Choroid plexus epithelial cell (primary cell): Measurements from ENCODE around the gene RASAL1.

Source experiments
- DNase-seq: peaks from one replicate; pipeline ENCODE4 v3.0.0-alpha.2; 2010; ENCODE audit warnings: low read depth
- H3K4me3 ChIP-seq: 2 replicates; pipeline ENCODE4 v1.5.1; 2011; ENCODE audit warnings: low read depth, mild to moderate bottlenecking, control low read depth, low read length, moderate library complexity
- TF ChIP-seq, protein P1 (sequence below): conservative IDR thresholded peaks from 2 replicates; pipeline ENCODE4 v1.5.1; 2011; ENCODE audit warnings: low read depth, mild to moderate bottlenecking, control low read depth, inconsistent platforms, low read length, moderate library complexity

Gene RASAL1

DNA sequence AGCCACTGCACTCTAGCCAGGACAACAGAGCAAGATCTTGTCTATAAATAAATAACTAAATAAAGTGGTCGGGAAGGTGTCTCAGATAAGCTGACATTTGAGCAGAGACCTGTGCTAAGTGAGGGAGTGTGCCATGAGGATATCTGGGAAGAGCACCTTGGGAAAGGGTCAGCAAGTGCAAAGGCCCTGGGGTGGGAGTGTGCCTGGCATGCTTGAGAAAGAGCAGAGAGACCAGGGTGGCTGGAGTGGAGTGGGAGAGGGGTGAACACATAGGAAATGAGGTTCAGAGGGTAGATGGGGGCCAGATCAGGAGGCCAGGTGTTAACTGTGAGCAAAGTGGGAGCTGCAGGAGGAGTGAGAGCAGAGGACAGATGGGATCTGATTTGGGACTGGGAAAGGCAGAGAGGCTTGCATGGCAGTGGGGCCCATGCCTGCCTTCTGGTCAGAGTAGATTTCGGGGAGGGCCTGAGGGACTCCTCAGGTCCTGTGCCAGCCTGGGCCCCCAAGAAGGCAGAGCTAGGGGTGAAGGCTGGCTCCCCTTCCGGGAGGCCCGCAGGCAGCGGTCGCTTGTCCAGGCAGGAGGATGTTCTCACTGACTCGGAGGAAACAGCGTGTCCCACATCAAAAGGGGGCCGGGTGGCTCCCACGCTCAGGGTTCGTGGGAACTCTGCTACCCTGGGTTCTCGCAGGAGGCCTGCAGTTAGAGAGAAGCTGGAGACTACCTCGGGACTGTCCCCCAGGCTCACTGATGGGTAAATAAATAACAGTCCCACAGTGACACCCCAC, 46.4 kb downstream of the RASAL1 start:
- no peak overlapping the region for H3K4me3 ChIP-seq

GRCh38 chr12:113088037-113088436, 47.5 kb downstream of the RASAL1 start:
- no peak for DNase-seq
- no peak overlapping the region for H3K4me3 ChIP-seq
- TF ChIP-seq, protein P1, sequence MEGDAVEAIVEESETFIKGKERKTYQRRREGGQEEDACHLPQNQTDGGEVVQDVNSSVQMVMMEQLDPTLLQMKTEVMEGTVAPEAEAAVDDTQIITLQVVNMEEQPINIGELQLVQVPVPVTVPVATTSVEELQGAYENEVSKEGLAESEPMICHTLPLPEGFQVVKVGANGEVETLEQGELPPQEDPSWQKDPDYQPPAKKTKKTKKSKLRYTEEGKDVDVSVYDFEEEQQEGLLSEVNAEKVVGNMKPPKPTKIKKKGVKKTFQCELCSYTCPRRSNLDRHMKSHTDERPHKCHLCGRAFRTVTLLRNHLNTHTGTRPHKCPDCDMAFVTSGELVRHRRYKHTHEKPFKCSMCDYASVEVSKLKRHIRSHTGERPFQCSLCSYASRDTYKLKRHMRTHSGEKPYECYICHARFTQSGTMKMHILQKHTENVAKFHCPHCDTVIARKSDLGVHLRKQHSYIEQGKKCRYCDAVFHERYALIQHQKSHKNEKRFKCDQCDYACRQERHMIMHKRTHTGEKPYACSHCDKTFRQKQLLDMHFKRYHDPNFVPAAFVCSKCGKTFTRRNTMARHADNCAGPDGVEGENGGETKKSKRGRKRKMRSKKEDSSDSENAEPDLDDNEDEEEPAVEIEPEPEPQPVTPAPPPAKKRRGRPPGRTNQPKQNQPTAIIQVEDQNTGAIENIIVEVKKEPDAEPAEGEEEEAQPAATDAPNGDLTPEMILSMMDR = no peak

More for the DNA sequence above, 46.4 kb downstream of the RASAL1 start:
- DNase-seq = no peak
- TF ChIP-seq, protein P1 = no peak

- H3K4me3 ChIP-seq = no peak overlapping the region
- TF ChIP-seq, protein P1 = no peak
- no peak for DNase-seq
Observed at GRCh38 chr12:113087193-113087592, 48.4 kb downstream of the RASAL1 start.

DNA sequence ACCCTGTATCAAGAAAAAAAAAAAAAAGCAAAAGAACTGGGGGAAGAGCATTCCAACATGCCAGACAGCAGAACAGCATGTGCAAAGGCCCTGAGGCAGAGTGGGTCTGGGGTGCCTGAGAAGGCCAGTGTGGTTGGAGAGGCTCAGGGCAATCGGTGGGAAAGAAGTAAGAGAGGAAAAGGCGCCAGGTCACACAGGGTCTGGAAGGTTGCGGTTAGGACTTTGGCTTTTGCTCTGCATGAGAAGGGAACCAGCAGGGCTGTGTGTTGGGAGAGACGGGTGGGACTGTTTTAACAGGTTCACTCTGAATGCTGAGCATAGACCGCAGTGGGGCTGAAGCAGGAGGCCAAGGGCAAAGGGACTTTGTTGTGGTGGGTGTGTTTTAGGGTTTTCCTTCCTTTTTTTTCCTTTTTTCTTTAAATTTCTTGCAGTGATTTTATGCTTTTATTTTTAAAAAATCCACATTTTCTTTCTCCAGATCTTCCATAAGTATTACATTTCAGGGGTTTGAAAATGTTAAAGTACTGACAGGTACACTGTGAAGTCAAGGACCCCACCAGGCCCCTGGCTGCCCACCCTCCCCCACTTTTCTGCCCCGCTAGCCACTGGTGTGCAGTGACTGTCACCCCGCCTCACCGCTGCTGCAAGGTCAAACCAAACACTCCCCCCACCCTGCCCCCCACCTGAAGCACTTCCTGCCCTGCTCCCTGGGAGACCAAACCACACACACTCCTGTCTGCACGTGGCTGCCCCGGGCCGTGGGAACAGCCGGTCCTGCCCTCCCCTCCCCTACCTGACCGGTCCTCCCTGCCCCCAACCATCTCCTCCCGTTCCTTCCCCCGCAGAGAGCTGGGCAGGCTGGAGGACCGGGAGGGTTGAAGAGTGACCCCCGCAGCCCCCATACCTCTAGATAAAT, 49.1 kb downstream of the RASAL1 start:
- TF ChIP-seq, protein P1 = no peak
- H3K4me3 ChIP-seq = no peak overlapping the region
- DNase-seq = no peak

GRCh38 chr12:113083863-113084435, 51.6 kb downstream of the RASAL1 start:
- TF ChIP-seq, protein P1 = no peak
- DNase-seq = no peak
- H3K4me3 ChIP-seq = no peak overlapping the region

- DNase-seq = no peak
- no peak overlapping the region for H3K4me3 ChIP-seq
- TF ChIP-seq, protein P1 = no peak
Observed at GRCh38 chr12:113082486-113083148, 52.9 kb downstream of the RASAL1 start.
